ENCODE data around the gene WDR36.

WDR36 gene

GRCh38 chr5:111092062-111092853 is at the start of gene WDR36:
Gene WDR36 (plus strand): TSS chr5:111092348. CDS start chr5:111092457, 109 bp downstream.
- Histone ChIP-seq H3K27ac (ENCODE audit: low read depth, low read length) (peak within 1 kb of the TSS; percentile 69), H3K36me3 (ENCODE audit: insufficient read depth, low read length) (peaks cover 12% of the 10 kb centered on the region), H3K4me1 (ENCODE audit: control insufficient read depth, insufficient read depth, low read length, unreplicated experiment) (peaks cover 14% of the 10 kb centered on the region), H2AFZ (ENCODE audit: low read length, unreplicated experiment) (peak within 1 kb of the TSS; percentile 94), H3K4me3 (ENCODE audit: low read depth, low read length) (peak within 1 kb of the TSS; percentile 97), H3K27me3 (ENCODE audit: insufficient read depth, low read length) (no peaks in the 10 kb centered on the region), H3K79me2 (ENCODE audit: control insufficient read depth, insufficient read depth, low read length, unreplicated experiment) (peaks cover 43% of the 10 kb centered on the region)

GRCh38 chr5:111043712-111044506 is 48.2 kb upstream of the WDR36 start:
- Histone ChIP-seq H3K79me2 (ENCODE audit: control insufficient read depth, insufficient read depth, low read length, unreplicated experiment) (no peaks in the 10 kb centered on the region), H3K36me3 (ENCODE audit: insufficient read depth, low read length) (no peaks in the 10 kb centered on the region), H3K27me3 (ENCODE audit: insufficient read depth, low read length) (no peaks in the 10 kb centered on the region), H3K27ac (ENCODE audit: low read depth, low read length) (no peak overlapping the region), H2AFZ (ENCODE audit: low read length, unreplicated experiment) (no peak overlapping the region), H3K4me3 (ENCODE audit: low read depth, low read length) (no peak overlapping the region), H3K4me1 (ENCODE audit: control insufficient read depth, insufficient read depth, low read length, unreplicated experiment) (no peaks in the 10 kb centered on the region)

DNA sequence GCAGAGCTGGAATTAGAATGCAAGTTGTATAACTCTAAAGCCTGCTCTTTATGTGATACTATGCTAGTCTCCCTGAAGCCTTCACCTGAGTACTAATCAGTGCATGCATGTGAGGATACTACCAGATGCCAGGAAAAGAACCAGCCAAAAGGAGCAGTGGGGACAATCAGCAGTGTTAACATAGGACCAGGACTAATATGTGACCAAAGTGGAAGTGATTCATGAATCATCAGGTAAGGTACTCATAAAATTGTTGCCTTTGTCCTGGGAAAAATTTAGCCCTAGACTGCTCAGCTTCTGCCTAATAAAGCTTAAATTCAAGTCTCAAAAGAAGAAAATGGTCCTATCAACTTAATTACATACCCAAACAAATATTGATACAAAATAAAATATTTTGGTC is 34.1 kb upstream of the WDR36 start:
- Histone ChIP-seq H3K4me3 (ENCODE audit: low read depth, low read length) (no peak overlapping the region), H3K27me3 (ENCODE audit: insufficient read depth, low read length) (no peaks in the 10 kb centered on the region), H3K36me3 (ENCODE audit: insufficient read depth, low read length) (no peaks in the 10 kb centered on the region), H2AFZ (ENCODE audit: low read length, unreplicated experiment) (no peak overlapping the region), H3K79me2 (ENCODE audit: control insufficient read depth, insufficient read depth, low read length, unreplicated experiment) (no peaks in the 10 kb centered on the region), H3K27ac (ENCODE audit: low read depth, low read length) (no peak overlapping the region), H3K4me1 (ENCODE audit: control insufficient read depth, insufficient read depth, low read length, unreplicated experiment) (peaks cover 6% of the 10 kb centered on the region)

DNA sequence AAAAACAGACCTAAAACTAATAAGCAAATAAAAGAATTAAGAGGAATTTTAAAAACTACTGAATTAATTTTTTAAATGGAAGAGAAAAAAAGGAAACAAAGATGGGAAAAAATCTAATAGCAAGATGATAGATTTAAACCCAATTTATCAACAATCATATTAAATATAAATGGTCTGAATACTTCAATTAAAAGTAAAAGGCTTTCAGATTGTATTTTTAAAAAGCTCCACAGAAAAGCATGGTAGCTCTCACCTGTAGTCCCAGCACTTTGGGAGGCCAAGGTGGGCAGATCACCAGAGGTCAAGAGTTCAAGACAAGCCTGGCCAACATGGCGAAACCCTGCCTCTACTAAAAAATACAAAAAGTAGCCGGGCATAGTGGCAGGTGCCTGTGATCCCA is 32.0 kb upstream of the WDR36 start:
- Histone ChIP-seq H3K4me1 (ENCODE audit: control insufficient read depth, insufficient read depth, low read length, unreplicated experiment) (peaks cover 13% of the 10 kb centered on the region), H2AFZ (ENCODE audit: low read length, unreplicated experiment) (no peak overlapping the region), H3K79me2 (ENCODE audit: control insufficient read depth, insufficient read depth, low read length, unreplicated experiment) (no peaks in the 10 kb centered on the region), H3K4me3 (ENCODE audit: low read depth, low read length) (no peak overlapping the region), H3K27me3 (ENCODE audit: insufficient read depth, low read length) (no peaks in the 10 kb centered on the region), H3K36me3 (ENCODE audit: insufficient read depth, low read length) (no peaks in the 10 kb centered on the region), H3K27ac (ENCODE audit: low read depth, low read length) (no peak overlapping the region)

- H3K27me3 ChIP-seq (ENCODE audit: insufficient read depth, low read length), result no peaks in the 10 kb centered on the region
- no peaks in the 10 kb centered on the region for H3K36me3 ChIP-seq (ENCODE audit: insufficient read depth, low read length)
- H3K79me2 ChIP-seq (ENCODE audit: control insufficient read depth, insufficient read depth, low read length, unreplicated experiment), result no peaks in the 10 kb centered on the region
- peaks cover 13% of the 10 kb centered on the region for H3K4me1 ChIP-seq (ENCODE audit: control insufficient read depth, insufficient read depth, low read length, unreplicated experiment)
- no peak overlapping the region for H3K4me3 ChIP-seq (ENCODE audit: low read depth, low read length)
- H3K27ac ChIP-seq (ENCODE audit: low read depth, low read length), result no peak overlapping the region
- no peak overlapping the region for H2AFZ ChIP-seq (ENCODE audit: low read length, unreplicated experiment)
These were observed 30.5 kb upstream of the WDR36 start for GRCh38 chr5:111061618-111062017.

DNA sequence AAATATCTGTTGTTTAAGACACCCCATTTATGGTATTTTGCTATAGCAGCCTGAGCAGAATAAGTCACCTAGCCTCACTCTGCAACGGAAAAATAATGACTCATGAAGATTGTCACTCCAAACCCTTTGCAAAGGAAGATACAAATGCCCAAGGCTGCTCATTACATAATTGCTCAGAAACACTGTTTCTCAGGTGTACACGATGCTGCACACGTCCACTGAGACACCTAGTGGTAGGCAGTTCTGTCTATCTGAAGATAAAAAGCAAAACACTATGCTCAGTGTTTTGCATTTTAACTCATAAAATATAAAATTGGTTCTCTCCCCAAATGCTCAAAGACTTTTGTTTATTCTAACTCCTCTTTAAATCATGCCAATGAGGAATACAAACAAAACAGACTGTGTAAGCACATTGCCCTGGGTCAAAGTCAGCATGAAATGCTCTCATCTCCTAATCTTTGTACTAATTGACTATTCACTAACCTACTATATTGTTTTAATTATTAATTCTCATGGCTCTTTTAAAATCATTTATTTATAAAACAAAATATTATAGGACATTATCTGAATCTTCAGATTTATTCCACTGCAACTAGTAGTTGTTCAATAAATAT is 28.3 kb upstream of the WDR36 start:
- no peak overlapping the region for H3K27ac ChIP-seq (ENCODE audit: low read depth, low read length)

DNA sequence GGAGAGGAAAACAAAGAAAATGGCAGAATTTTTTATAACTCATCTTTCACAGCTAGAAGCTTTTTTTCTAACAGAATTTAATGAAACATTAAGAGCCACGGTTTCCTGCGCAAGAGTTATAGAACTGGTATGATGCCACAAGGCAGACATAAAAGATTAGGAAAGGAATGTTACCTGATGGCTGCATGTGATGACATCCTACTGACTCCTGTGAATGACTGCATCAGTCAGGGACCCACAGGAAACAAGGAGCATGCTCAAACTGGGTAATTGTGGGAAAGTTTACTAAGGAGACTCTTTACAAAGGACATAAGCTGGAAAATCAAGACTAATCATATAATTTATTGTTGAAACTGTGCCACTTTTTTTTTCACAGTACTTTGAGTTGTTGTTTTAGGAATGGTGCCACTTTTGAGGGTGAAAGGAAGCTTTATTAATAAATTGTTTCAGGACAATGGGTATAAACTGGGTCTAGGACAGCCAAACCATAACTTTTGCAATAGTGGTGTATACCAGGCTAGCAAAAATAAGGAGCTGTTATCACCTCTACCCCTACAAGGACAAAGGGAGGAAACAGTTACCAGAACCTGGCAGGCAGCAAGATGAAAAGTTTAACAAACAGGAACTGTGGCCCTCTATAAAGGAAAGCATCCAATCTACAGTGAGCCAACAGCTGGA is 25.7 kb upstream of the WDR36 start:
- no peaks in the 10 kb centered on the region for H3K27me3 ChIP-seq (ENCODE audit: insufficient read depth, low read length)
- no peak overlapping the region for H2AFZ ChIP-seq (ENCODE audit: low read length, unreplicated experiment)

More for the DNA sequence above, 28.3 kb upstream of the WDR36 start:
- H3K4me3 ChIP-seq (ENCODE audit: low read depth, low read length), result no peak overlapping the region
- no peaks in the 10 kb centered on the region for H3K27me3 ChIP-seq (ENCODE audit: insufficient read depth, low read length)
- H2AFZ ChIP-seq (ENCODE audit: low read length, unreplicated experiment), result no peak overlapping the region
- H3K36me3 ChIP-seq (ENCODE audit: insufficient read depth, low read length), result no peaks in the 10 kb centered on the region
- peaks cover 13% of the 10 kb centered on the region for H3K4me1 ChIP-seq (ENCODE audit: control insufficient read depth, insufficient read depth, low read length, unreplicated experiment)
- H3K79me2 ChIP-seq (ENCODE audit: control insufficient read depth, insufficient read depth, low read length, unreplicated experiment), result no peaks in the 10 kb centered on the region

GRCh38 chr5:111068213-111068612 is 23.9 kb upstream of the WDR36 start:
- H3K4me3 ChIP-seq (ENCODE audit: low read depth, low read length), result no peak overlapping the region
- H3K36me3 ChIP-seq (ENCODE audit: insufficient read depth, low read length), result no peaks in the 10 kb centered on the region
- H2AFZ ChIP-seq (ENCODE audit: low read length, unreplicated experiment), result no peak overlapping the region
- H3K27me3 ChIP-seq (ENCODE audit: insufficient read depth, low read length), result no peaks in the 10 kb centered on the region
- peaks cover 18% of the 10 kb centered on the region for H3K4me1 ChIP-seq (ENCODE audit: control insufficient read depth, insufficient read depth, low read length, unreplicated experiment)
- H3K79me2 ChIP-seq (ENCODE audit: control insufficient read depth, insufficient read depth, low read length, unreplicated experiment), result no peaks in the 10 kb centered on the region
- no peak overlapping the region for H3K27ac ChIP-seq (ENCODE audit: low read depth, low read length)

More for the DNA sequence above, 25.7 kb upstream of the WDR36 start:
- Histone ChIP-seq H3K4me3 (ENCODE audit: low read depth, low read length) (no peak overlapping the region), H3K4me1 (ENCODE audit: control insufficient read depth, insufficient read depth, low read length, unreplicated experiment) (peaks cover 20% of the 10 kb centered on the region), H3K27ac (ENCODE audit: low read depth, low read length) (no peak overlapping the region), H3K79me2 (ENCODE audit: control insufficient read depth, insufficient read depth, low read length, unreplicated experiment) (no peaks in the 10 kb centered on the region), H3K36me3 (ENCODE audit: insufficient read depth, low read length) (no peaks in the 10 kb centered on the region)

- H2AFZ ChIP-seq (ENCODE audit: low read length, unreplicated experiment), result peak overlapping the region; percentile 6
- H3K4me3 ChIP-seq (ENCODE audit: low read depth, low read length), result no peak overlapping the region
- H3K4me1 ChIP-seq (ENCODE audit: control insufficient read depth, insufficient read depth, low read length, unreplicated experiment), result peaks cover 12% of the 10 kb centered on the region
- no peaks in the 10 kb centered on the region for H3K36me3 ChIP-seq (ENCODE audit: insufficient read depth, low read length)
- H3K27ac ChIP-seq (ENCODE audit: low read depth, low read length), result peak overlapping the region; percentile 23; the same call in 1 of the 2 replicates
- H3K27me3 ChIP-seq (ENCODE audit: insufficient read depth, low read length), result no peaks in the 10 kb centered on the region
- H3K79me2 ChIP-seq (ENCODE audit: control insufficient read depth, insufficient read depth, low read length, unreplicated experiment), result no peaks in the 10 kb centered on the region
These were observed 22.3 kb upstream of the WDR36 start for GRCh38 chr5:111069839-111070238.

Data from ACC112 (cell line).